ENCODE data around the gene IL36B.
"Not testable (repeated sequence)": the region's sequence is repeated elsewhere in the genome, so short reads cannot be mapped to it uniquely, and the experiment has no call there.

IL36B gene

DNA sequence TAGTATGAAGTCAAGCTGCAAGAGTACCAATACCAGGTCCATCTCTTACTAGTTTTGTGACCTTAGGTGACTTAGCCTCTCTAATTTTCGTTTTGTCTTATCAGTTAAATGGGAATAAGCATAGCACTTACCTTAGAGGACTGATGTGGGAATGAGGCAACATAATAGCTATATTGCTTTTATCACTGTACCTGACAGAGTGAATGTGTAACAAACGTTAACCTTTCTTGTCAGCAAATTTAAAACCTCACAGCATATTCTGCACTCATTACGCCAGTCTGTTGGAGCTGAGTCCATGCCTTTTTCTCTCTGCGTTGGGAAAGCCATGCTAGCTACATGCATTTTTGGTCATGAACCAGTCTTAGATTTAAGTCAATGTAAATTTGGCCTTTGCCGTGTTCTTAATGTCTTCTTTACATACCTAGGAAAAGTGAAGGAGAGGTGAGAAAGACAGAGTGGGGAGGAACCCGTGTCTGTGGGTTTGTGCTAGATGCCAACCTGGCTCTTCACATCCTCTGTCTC is at the start of gene IL36B:
Gene IL36B (minus strand): TSS at position 472 of the 522 bp plus-strand sequence.
- DNase-seq (ENCODE audit: low read depth), result no peak

DNA sequence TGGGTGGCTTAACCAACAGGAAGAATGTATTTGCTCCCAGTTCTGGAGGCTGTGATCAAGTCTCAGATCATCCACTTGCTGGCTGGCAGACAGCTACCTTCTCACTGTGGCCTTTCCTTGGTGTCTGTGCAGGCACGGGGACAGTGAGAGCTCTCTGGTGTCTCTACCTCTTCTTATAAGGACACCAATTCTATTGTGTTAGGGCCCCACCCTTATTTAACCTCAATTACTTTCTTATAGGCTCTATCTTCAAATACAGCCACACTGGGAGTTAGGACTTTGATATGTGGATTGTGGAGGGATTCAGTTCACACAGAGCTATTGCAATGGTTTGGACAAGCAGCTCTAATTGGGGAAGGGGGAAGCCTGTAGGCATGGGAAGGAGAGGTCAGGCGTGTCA is 49.5 kb upstream of the IL36B start:
- DNase-seq (ENCODE audit: low read depth), result no peak

DNA sequence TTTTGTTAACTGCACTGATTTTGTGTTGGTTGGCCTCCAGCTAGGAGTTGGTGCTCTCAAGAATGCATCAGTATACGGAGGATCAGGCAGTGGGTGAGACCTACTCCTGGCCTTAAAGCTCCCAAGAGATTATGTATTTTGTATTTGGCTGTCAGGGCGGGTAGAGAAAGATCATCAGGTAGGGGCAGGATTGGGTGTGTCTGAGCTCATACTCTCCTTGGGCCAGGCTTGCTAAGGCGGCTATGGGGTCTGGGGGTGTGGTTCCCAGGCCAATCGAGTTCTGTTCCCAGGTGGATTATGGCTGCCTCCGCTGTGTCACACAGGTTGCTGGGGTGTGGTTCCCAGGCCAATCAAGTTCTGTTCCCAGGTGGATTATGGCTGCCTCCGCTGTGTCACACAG is 45.9 kb upstream of the IL36B start:
- no peak for DNase-seq (ENCODE audit: low read depth)

DNA sequence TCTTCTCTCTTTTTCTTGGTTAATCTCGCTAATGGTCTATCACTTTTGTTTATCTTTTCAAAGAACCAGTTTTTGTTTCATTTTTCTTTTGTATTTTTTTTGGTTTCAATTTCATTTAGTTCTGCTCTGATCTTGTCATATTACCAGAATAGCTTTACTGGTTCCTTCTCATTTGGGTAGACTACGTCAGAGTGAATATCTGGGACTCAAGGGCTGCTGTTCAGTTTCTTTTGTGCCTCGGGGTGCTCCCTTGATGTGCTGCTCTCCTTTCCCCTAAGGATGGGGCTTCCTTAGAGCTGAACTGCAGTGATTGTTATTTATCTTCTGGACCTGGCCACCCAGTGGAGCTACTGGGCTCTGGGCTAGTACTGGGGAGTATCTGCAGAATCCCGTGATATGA is 45.4 kb upstream of the IL36B start:
- DNase-seq (ENCODE audit: low read depth), result no peak

DNA sequence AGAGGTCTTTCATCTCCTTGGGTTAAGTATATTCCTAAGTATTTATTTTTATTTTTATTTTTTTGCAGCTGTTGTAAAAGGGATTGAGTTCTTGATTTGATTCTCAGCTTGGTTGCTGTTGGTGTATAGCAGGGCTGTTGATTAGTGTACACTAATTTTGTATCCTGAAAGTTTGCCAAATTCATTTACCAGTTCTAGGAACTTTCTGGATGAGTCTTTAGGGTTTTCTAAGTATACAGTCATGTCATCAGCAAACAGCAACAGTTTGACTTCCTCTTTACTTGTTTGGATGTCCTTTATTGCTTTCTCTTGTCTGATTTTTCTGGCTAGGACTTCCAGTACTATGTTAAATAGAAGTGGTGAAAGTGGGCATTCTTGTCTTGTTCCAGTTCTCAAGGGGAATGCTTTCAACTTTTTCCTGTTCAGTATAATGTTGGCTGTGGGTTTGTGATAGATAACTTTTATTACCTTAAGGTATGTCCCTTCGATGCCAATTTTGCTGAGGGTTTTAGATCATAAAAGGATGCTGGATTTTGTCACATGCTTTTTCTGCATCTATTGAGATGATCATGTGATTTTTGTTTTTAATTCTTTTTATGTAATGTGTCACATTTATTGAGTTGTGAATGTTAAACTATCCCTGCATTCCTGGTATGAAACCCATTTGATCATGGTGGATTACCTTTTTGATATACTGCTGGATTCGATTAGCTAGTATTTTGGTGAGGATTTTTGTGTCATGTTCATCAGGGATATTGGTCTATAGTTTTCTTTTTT is 44.4 kb upstream of the IL36B start:
- not testable (repeated sequence) for DNase-seq (ENCODE audit: low read depth)

DNA sequence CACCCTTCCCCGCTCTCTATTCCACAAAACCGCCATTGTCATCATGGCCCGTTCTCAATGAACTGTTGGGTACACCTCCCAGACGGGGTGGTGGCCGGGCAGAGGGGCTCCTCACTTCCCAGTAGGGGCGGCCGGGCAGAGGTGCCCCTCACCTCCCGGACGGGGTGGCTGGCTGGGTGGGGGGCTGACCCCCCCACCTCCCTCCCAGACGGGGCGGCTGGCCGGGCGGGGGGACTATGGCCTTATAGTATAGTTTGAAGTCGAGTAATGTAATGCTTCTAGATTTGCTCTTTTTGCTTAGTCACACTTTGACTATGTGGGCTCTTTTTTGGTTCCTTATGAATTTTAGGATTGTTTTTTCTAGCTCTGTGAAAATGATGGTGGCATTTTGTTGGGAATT is 43.6 kb upstream of the IL36B start:
- DNase-seq (ENCODE audit: low read depth), result not testable (repeated sequence)

DNA sequence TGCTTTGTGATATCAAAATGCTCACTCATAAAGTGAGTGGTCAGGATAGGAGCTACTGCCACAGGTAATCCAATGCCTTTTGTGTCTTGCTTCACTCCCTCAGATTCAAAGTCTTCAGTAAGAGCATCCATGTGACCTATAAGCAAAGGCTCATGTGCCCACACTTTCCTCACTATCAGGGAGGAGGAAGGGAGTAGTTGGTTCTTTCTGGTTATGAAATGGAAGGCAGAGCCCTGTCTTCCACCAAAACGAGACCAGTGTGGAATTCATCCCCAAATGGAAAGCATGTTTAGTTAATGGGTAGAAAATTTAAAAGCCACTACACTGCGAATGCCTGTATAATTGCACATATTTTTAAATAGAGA is 40.9 kb upstream of the IL36B start:
- DNase-seq (ENCODE audit: low read depth), result no peak

DNA sequence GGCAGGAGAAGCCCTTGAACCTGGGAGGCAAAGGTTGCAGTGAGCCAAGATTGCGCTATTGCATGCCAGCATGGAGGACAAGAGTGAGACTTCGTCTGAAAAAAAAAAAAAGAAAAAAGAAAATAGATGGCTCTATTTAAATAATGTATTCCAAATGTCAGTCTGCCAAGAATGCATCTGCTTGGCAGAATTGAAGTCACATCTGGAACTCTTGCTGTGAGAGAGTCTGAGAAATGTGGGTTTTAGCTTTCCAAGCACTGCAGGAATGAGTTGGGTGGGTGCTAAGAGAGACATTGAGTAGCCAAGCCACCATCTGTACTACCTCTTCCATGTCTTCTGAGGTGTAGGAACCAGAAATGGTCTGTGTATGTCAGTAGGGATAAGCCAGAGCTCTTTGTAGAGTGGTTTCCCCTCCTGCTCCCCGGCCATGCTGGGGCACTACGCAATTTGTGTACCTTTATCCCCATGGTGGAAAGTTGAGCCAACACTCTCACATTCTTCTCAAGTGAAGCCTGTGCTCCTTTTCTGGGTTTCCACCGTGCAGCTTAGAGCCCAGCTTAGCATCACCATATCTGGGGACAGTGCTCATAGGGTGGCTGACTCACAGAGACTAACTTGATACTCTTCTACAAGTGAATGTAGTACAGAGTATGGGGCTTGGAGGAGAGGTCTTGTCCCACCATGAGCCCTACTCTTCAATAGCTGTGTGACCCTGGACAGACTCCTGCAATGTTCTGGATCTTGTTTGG is 40.4 kb upstream of the IL36B start:
- DNase-seq (ENCODE audit: low read depth), result no peak

DNA sequence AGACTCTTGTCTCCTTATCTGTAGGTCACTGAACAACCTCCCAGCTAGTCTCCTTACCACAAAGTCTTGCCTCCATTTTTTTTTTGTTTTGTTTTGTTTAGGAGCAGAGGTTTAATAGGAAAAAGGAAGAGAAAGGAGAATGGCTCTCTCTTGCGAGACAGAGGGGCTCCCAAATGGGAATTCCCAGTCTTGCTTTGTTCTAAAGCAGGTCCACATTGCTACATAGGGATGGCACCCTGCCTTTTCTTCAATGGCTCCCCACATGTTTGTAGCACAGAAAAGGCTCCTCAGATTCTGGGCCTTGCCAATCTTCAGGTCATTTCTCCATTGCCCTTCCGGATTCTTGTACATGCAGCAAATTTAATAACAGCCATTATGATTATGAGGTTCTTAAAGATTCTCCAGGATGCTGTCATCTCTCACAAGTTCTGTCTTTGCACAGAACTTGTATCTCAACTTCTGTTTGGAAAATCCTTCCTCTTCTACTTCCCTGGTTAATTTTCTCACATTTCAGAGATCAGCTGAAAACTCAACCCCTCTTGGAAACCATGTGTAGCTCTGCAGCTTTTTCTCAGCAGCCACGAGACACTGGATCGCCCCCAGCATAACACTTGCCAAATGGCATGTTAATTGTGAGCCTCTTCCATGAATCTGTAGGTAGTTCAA is 38.7 kb upstream of the IL36B start:
- DNase-seq (ENCODE audit: low read depth), result no peak

DNA sequence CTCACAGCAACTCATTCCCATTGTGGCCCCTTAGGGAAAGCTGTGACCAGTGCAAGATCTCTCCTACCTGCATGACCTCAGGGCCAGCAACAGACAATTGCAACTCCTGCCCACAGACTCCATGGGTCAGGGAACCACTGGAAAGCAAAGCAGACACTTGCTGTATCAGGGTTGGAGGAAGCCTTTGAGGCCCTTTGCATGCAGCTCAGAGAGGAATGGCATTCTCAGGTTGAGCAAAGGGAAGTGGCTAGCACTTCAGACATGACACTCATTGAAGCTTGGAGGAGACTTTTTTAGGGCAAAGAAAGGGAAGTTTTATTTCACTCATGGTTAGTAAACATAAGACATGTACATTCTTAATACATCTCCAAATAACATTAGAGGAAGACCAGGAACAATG is 37.2 kb upstream of the IL36B start:
- DNase-seq (ENCODE audit: low read depth), result no peak

DNA sequence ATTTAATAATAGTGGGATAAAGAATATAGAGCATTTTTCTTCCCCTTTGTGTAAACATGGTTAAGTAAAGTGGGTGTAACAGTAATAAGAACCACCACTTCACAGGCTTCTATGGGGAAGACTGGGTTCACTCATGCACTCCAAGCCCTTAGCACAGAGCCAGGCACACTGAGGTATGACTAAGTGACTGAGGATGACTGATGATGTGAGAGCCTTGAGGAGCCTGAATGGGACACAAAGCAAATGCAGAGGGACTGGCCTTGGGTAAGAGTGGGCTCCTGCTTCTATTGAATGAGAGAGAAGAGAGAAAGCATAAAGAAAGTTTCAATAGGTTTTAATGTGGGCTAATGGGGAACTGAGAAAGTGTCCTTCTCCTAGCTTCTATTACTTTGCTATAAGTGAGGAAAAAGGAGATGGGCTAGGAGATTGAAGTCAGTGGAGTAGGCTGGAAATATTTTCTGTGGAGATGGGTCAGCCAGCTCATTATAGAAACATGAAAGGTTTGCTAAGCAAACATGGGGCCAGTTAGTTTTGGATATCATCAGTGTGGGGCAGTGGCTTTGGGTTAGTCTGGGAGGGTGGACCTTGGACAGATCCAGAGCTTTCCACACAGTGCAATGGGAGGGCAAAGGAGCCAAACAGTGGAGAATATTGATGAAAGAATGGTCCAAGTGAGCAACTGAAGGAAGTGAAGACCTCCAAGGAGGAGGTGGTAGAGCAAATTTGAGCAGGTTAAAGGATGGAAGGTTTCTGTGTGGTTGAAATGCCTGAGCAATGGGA is 35.7 kb upstream of the IL36B start:
- no peak for DNase-seq (ENCODE audit: low read depth)

DNA sequence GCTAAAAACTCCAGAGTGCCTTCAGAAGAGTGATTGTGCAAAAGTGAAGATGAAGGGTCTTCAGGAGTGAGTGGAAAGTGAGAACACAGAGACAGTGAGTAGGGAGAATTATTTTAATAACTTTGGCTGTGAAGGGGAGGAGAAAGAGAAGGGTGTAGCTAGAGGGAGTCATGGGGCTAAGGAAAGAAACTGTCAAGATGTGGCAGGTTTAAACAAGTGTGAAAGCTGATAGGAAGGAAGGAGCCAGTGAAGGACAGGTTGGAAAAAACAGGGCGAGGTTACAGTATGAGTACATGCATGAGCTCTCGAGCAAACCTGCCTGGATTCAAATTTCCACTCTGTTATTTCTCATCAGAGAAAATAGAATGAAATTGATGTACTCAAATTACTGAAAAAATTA is 32.9 kb upstream of the IL36B start:
- no peak for DNase-seq (ENCODE audit: low read depth)

DNA sequence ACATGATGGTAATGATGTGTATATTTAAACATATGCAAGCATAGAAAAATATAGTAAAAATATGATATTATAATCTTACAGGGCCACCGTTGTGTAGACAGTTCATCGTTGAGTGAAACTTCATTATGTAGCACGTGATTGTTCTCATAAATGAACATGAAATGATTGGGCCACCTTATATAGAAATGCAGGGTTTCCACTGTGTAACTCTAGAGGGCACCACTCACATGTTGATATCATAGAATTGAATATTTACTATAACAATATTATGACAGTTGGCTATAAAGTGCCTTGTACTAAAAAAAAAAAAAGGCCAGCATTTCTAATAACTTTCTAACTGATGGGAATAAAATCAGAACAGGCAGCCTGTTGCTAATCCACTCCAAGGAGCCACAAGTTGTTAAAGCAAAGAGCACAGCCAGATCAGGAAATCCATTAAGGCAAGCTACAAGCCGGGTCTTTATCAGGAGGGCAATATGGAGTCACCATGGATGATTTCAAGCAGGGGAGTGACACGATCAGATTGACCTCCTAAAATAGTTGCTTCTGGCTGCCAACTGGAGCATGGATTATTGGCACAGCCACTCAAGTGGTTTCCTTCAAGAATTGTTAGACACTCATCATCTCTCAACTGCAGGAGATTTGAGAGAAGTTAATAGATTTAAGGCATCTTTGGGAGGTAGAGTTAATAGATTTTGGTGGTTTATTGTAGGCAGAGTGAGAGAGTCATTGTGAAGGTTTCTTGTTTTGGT is 31.8 kb upstream of the IL36B start:
- no peak for DNase-seq (ENCODE audit: low read depth)

DNA sequence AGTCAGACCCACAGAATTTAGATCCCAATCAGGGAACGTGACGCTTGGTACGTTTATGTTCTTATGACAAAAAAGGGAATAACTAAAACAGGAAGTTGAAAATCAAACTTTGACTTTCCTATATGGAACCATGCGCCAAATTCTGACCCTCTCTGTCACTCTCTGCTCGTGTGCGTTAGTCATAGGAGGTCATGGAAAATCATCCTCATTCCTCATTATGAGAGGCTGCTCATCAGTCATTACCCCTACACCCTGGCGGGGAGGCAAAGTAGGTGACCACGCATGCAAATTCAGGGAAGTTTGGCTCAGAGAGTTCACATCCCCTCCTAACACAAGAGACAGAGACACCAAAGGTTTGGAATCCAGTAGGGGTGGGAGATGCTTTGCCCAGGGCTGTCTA is 30.6 kb upstream of the IL36B start:
- no peak for DNase-seq (ENCODE audit: low read depth)

DNA sequence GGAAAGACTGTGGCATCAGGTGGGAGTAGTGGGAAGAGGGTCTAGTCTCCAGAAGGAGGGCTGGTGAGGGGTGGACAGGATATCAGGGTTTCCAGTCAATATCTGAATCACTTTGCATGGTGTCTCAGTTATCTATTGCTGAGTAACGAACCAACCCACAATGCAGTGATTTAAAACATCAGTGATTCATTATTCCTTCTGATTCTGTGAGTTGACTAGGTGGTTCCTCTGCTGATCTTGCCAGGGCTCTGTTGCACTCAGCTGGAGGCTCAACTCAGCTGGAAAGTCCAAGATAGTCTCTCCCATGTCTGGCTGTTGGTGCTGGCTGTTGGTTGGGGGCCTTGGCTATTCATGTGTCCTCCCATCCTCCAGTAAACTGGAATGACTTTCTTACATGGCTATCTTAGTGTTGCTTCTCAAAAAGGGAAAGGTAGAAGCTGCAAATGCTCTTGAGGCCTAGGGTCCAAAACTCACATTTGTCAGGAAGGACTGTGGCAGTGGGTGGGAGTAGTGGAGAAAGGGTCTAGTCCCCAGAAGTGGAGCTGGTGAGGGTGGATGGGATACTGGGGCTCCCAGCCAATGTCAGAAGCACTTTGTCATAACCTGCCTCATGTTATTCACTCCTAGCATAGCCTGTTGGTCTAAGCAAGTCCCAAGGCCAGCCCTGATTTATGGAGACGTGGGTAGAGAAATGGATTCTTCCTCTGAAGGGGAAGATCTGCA is 29.0 kb upstream of the IL36B start:
- no peak for DNase-seq (ENCODE audit: low read depth)

DNA sequence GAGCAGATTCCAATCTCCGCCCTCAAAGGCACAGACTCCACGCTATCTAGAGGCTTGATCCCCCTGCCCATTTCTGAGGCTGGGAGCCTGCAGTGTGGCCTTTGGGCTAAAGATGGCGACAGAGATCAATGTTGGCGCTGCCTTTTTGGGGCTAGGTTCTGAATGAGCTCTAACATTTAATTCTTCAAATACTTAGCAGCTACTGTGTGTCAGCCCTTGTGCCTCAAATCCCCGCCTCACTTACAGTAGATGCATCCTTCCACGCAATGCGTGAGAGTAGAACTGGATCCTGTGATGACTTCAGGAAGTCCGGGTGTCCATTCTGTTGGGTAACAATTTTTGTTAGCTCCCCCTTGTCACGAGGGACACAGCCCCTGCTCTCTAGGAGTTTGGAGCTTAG is 27.5 kb upstream of the IL36B start:
- no peak for DNase-seq (ENCODE audit: low read depth)

DNA sequence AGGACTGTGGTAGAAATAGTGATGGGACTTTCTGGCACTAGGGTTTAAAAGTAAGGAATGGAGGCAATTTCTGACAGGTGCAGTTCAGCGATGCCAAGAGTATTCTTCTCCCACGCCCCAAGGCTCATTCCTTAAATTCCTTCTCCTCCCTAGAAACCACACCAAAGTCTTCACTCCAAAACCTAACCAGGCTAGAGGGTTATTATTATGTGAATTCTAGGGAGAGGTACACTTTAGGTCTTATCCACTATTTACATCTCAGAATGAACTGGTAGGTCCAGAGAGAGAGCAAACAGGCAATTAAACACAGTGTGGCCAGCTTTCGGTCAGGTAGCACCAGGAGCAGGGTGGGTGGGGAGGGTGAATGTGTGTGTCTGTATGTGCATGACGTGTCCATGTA is 26.5 kb upstream of the IL36B start:
- no peak for DNase-seq (ENCODE audit: low read depth)

DNA sequence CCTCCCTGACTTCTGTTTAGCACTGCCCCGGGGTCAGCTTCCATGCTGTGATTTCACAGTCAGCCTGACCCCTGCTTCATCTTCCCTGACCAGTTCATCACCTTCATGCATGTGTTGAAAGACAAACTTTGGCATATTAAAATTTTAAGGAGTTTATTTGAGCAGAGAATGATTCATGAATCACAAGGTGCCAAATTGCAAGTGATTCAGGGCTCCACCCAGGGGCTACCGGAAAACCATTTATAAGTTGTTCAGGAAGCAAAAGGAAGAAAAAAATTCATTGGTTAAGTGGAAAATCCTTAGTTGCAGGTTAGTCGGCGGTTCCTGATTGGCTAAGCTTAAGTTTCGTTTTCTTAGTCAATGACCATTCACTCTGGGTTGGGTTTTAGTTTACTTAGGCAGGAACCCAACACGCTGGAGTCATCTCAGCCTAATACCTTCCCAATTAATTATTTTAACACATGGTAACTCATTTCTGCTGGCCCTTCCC is 25.7 kb upstream of the IL36B start:
- no peak for DNase-seq (ENCODE audit: low read depth)

DNA sequence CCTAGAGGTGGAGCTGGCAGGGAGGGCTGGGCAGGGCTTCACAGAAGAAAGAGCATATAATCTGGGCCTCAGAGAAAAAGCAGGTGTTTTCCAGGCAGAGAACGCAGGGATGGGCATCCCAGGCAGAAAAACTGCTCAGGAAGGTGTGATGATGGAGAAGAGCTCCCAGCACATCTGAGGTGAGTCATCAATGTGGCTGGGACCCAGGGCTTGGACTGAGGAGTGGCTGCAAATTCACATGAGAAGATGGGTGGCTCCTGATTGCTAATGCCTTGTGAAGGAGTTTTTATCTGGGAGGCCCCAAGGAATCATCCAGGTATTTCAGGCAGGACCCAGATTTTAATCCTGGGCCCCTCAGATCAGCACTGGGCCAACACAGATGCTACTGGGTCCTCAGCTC is 25.3 kb upstream of the IL36B start:
- no peak for DNase-seq (ENCODE audit: low read depth)

DNA sequence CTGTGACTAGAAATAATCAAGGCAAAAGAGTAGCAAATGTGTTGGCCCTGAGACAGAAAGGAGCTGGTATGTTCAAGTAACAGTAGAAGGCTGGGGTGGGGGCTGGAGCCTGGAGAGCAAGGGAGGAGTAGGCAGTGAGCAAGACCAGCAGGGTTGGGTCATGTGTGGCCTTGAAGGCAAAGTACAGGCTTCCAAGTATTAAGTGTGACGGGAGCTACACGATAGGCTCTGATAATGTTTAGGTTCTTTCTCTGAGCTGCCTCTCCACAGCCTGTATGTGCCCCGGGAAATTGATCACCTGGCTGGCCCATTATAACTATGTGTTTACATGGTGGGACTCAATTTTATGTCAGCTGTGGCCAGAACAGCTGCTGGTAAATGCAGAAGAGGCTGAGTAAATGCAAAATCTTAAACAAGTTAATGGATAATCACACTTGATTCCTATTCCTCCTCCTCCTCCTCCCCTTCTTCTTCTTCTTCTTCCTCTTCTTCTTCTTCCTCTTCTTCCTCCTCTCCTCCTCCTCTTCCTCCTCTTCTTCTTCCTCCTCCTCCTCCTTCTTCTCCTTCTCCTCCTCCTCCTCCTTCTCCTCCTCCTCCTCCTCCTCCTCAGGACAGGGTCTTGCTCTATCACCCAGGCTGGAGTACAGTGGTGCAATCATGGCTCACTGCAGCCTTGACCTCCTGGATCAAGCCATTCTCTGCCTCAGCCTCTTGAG is 24.4 kb upstream of the IL36B start:
- no peak for DNase-seq (ENCODE audit: low read depth)

Data from non-pigmented ciliary epithelial cell (primary cell).